Loucy (cell line): ENCODE measurements around the gene IER3.

Experiments
- CTCF ChIP-seq: fragments of 200-600 bp; sonication (generic); conservative IDR thresholded peaks from 2 replicates; pipeline ENCODE4 v1.5.1; 2014; ENCODE audit warnings: mild to moderate bottlenecking, antibody characterized with exemption, low read length
- EZH2phosphoT487 ChIP-seq: fragments of 200-600 bp; IDR thresholded peaks from 2 replicates; pipeline ENCODE4 v1.6.1; 2018; ENCODE audit warnings: antibody characterized with exemption, mild to moderate bottlenecking, moderate library complexity, borderline replicate concordance

DNA sequence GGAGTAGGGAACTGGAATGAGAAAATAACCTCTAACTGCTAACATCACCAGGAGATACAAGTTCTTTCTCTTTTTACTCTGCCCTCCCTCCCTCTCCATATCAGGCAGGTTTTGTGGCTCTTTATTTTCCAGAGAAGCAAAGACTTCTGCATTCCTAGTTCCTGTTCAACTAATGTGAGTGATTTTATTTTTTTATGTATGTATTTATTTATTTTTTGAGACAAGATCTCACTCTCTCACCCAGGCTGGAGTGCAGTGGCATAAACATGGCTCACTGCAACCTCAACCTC is 6.0 kb upstream of the IER3 start:
- no peak for TF ChIP-seq EZH2phosphoT487
- no peak for TF ChIP-seq CTCF
